ENCODE results near the gene HAUS3. TPM values are rescaled to one million over a fixed set of nuclear protein-coding genes. Genes with fewer than 3 reads are reported as not detected.

HAUS3 gene
- total and polyA plus RNA-seq, 2 experiments from 2014 or later: 21.4 to 36.0 TPM

DNA sequence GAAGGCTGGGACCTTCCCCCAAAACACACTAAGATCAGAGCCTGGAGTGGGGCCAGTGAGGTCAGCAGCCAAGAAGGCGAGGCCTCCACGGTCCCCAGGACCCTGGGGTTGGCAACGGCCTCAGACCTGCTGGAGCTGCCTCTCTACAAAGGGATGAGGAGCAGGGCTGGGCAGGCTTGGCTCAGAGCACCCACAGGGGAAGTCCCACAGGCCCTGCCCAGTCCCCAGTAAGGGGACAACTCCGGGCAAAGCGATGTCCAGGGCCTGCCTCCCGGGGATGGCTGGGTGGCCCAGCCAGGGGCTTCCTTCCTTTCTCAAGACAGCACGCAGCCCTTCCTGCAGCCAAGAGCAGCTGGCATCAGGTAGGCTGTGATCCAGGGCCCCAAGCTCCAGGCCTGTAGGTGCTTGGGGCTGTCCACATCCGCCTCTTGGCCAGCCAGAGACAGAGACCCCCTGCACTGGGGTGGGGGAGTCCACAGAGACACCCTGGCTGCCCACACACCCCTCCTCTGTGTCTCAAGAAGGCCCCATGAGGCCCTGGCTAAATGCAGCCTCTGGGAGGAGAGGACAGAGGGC is 14.3 kb upstream of the HAUS3 start:
- H3K9me3 Mint-ChIP-seq: no peaks in the 10 kb centered on the region
- Histone ChIP-seq H3K27me3 (ENCODE audit: insufficient read depth) (no peaks in the 10 kb centered on the region), H3K4me1 (ENCODE audit: insufficient read depth) (peaks cover 5% of the 10 kb centered on the region; the same call in 1 of the 2 replicates), H3K4me3 (no peak overlapping the region), H3K9me2 (ENCODE audit: insufficient read depth) (no peaks in the 10 kb centered on the region), H3F3A (replicated peaks; ENCODE audit: low read depth) (no peaks in the 10 kb centered on the region), H3K27ac (ENCODE audit: low read depth) (no peak overlapping the region), H2AFZ (no peak overlapping the region), H3K4me2 (no peak overlapping the region), H3K36me3 (ENCODE audit: insufficient read depth) (no peaks in the 10 kb centered on the region), H4K20me1 (replicated peaks; ENCODE audit: insufficient read depth) (no peaks in the 10 kb centered on the region), H3K79me2 (replicated peaks; ENCODE audit: insufficient read depth) (no peaks in the 10 kb centered on the region)
- no peak overlapping the region for H3K27ac Mint-ChIP-seq
- DNase-seq (ENCODE audit: low spot score) (no peak), ATAC-seq (no peak)
- no peak for TF ChIP-seq JUNB (IDR thresholded peaks at IDR 0.05; ENCODE audit: unreplicated experiment)
- TF ChIP-seq CREB1 (CRISPR knock-in tag; IDR thresholded peaks at IDR 0.05; ENCODE audit: low read depth): no peak
- TF ChIP-seq, protein P1, sequence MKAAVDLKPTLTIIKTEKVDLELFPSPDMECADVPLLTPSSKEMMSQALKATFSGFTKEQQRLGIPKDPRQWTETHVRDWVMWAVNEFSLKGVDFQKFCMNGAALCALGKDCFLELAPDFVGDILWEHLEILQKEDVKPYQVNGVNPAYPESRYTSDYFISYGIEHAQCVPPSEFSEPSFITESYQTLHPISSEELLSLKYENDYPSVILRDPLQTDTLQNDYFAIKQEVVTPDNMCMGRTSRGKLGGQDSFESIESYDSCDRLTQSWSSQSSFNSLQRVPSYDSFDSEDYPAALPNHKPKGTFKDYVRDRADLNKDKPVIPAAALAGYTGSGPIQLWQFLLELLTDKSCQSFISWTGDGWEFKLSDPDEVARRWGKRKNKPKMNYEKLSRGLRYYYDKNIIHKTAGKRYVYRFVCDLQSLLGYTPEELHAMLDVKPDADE (IDR thresholded peaks at IDR 0.05): no peak
- no peak for TF ChIP-seq POLR2AphosphoS5 (IDR thresholded peaks at IDR 0.05; ENCODE audit: low read depth)
- no peak for TF ChIP-seq ZNF331 (CRISPR knock-in tag; IDR thresholded peaks at IDR 0.05; ENCODE audit: low read depth)
- no peak for TF ChIP-seq ZNF114 (CRISPR knock-in tag; IDR thresholded peaks at IDR 0.05)
- TF ChIP-seq EZH2 (IDR thresholded peaks at IDR 0.05; ENCODE audit: low read depth, unreplicated experiment): no peak
- TF ChIP-seq, protein P2, sequence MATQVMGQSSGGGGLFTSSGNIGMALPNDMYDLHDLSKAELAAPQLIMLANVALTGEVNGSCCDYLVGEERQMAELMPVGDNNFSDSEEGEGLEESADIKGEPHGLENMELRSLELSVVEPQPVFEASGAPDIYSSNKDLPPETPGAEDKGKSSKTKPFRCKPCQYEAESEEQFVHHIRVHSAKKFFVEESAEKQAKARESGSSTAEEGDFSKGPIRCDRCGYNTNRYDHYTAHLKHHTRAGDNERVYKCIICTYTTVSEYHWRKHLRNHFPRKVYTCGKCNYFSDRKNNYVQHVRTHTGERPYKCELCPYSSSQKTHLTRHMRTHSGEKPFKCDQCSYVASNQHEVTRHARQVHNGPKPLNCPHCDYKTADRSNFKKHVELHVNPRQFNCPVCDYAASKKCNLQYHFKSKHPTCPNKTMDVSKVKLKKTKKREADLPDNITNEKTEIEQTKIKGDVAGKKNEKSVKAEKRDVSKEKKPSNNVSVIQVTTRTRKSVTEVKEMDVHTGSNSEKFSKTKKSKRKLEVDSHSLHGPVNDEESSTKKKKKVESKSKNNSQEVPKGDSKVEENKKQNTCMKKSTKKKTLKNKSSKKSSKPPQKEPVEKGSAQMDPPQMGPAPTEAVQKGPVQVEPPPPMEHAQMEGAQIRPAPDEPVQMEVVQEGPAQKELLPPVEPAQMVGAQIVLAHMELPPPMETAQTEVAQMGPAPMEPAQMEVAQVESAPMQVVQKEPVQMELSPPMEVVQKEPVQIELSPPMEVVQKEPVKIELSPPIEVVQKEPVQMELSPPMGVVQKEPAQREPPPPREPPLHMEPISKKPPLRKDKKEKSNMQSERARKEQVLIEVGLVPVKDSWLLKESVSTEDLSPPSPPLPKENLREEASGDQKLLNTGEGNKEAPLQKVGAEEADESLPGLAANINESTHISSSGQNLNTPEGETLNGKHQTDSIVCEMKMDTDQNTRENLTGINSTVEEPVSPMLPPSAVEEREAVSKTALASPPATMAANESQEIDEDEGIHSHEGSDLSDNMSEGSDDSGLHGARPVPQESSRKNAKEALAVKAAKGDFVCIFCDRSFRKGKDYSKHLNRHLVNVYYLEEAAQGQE (IDR thresholded peaks at IDR 0.05; ENCODE audit: unreplicated experiment): no peak
- TF ChIP-seq, protein P3, sequence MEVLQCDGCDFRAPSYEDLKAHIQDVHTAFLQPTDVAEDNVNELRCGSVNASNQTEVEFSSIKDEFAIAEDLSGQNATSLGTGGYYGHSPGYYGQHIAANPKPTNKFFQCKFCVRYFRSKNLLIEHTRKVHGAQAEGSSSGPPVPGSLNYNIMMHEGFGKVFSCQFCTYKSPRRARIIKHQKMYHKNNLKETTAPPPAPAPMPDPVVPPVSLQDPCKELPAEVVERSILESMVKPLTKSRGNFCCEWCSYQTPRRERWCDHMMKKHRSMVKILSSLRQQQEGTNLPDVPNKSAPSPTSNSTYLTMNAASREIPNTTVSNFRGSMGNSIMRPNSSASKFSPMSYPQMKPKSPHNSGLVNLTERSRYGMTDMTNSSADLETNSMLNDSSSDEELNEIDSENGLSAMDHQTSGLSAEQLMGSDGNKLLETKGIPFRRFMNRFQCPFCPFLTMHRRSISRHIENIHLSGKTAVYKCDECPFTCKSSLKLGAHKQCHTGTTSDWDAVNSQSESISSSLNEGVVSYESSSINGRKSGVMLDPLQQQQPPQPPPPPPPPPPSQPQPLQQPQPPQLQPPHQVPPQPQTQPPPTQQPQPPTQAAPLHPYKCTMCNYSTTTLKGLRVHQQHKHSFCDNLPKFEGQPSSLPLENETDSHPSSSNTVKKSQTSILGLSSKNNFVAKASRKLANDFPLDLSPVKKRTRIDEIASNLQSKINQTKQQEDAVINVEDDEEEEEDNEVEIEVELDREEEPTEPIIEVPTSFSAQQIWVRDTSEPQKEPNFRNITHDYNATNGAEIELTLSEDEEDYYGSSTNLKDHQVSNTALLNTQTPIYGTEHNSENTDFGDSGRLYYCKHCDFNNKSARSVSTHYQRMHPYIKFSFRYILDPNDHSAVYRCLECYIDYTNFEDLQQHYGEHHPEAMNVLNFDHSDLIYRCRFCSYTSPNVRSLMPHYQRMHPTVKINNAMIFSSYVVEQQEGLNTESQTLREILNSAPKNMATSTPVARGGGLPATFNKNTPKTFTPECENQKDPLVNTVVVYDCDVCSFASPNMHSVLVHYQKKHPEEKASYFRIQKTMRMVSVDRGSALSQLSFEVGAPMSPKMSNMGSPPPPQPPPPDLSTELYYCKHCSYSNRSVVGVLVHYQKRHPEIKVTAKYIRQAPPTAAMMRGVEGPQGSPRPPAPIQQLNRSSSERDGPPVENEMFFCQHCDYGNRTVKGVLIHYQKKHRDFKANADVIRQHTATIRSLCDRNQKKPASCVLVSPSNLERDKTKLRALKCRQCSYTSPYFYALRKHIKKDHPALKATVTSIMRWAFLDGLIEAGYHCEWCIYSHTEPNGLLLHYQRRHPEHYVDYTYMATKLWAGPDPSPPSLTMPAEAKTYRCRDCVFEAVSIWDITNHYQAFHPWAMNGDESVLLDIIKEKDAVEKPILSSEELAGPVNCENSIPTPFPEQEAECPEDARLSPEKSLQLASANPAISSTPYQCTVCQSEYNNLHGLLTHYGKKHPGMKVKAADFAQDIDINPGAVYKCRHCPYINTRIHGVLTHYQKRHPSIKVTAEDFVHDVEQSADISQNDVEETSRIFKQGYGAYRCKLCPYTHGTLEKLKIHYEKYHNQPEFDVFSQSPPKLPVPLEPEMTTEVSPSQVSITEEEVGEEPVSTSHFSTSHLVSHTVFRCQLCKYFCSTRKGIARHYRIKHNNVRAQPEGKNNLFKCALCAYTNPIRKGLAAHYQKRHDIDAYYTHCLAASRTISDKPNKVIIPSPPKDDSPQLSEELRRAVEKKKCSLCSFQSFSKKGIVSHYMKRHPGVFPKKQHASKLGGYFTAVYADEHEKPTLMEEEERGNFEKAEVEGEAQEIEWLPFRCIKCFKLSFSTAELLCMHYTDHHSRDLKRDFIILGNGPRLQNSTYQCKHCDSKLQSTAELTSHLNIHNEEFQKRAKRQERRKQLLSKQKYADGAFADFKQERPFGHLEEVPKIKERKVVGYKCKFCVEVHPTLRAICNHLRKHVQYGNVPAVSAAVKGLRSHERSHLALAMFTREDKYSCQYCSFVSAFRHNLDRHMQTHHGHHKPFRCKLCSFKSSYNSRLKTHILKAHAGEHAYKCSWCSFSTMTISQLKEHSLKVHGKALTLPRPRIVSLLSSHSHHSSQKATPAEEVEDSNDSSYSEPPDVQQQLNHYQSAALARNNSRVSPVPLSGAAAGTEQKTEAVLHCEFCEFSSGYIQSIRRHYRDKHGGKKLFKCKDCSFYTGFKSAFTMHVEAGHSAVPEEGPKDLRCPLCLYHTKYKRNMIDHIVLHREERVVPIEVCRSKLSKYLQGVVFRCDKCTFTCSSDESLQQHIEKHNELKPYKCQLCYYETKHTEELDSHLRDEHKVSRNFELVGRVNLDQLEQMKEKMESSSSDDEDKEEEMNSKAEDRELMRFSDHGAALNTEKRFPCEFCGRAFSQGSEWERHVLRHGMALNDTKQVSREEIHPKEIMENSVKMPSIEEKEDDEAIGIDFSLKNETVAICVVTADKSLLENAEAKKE (CRISPR knock-in tag; IDR thresholded peaks at IDR 0.05): no peak
- TF ChIP-seq STAT1 (IDR thresholded peaks at IDR 0.05; ENCODE audit: unreplicated experiment): no peak
- TF ChIP-seq NANOG (IDR thresholded peaks at IDR 0.05; ENCODE audit: borderline replicate concordance): no peak
- no peak for TF ChIP-seq EZH2phosphoT487 (IDR thresholded peaks at IDR 0.05; ENCODE audit: unreplicated experiment)
- TF ChIP-seq, protein P4, sequence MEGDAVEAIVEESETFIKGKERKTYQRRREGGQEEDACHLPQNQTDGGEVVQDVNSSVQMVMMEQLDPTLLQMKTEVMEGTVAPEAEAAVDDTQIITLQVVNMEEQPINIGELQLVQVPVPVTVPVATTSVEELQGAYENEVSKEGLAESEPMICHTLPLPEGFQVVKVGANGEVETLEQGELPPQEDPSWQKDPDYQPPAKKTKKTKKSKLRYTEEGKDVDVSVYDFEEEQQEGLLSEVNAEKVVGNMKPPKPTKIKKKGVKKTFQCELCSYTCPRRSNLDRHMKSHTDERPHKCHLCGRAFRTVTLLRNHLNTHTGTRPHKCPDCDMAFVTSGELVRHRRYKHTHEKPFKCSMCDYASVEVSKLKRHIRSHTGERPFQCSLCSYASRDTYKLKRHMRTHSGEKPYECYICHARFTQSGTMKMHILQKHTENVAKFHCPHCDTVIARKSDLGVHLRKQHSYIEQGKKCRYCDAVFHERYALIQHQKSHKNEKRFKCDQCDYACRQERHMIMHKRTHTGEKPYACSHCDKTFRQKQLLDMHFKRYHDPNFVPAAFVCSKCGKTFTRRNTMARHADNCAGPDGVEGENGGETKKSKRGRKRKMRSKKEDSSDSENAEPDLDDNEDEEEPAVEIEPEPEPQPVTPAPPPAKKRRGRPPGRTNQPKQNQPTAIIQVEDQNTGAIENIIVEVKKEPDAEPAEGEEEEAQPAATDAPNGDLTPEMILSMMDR (conservative IDR thresholded peaks at IDR 0.05; ENCODE audit: low read depth in 2 of 2): no peak
- H3K4me1 Mint-ChIP-seq: peaks cover 15% of the 10 kb centered on the region
- H3K36me3 Mint-ChIP-seq (ENCODE audit: low read depth): no peaks in the 10 kb centered on the region; the same call in 2 of the 3 replicates
- no peak overlapping the region for H3K4me3 Mint-ChIP-seq
- H3K27me3 Mint-ChIP-seq (ENCODE audit: insufficient read depth, low read depth, poor library complexity): peaks cover 7% of the 10 kb centered on the region
